Prostate gland (tissue), 2 donors: ENCODE data around the gene ARHGEF12. TPM values are rescaled to one million over a fixed set of nuclear protein-coding genes. Genes with fewer than 3 reads are reported as not detected.

ENCODE experiments used
- DNase-seq: peaks from one replicate; pipeline ENCODE4 v3.0.0-alpha.2; 2019; ENCODE audit warnings: low spot score
- H3K27ac ChIP-seq, 2 donors: fragments of 200-600 bp; sonication (generic); 2 replicates each; pipeline ENCODE4 v1.5.1; 2017 to 2019
- H3K27me3 ChIP-seq: fragments of 200-600 bp; sonication (generic); replicated peaks from 2 replicates; pipeline ENCODE4 v1.5.1; 2019; ENCODE audit not compliant: insufficient read depth
- H3K36me3 ChIP-seq, 2 donors: fragments of 200-600 bp; sonication (generic); 1 replicate in 1 of 2; 2 replicates in 1 of 2; pipeline versions ENCODE4 v1.5.1 to v1.8.1; 2017 to 2019
- H3K4me1 ChIP-seq: fragments of 200-600 bp; sonication (generic); replicated peaks from 2 replicates; pipeline ENCODE4 v1.5.1; 2019
- H3K4me3 ChIP-seq, 2 donors: fragments of 200-600 bp; sonication (generic); 2 replicates each; pipeline ENCODE4 v1.5.1; 2017 to 2019
- H3K9me3 ChIP-seq: fragments of 200-600 bp; sonication (generic); 2 replicates; pipeline ENCODE4 v1.5.1; 2017
- CTCF ChIP-seq, 4 experiments: fragments of 200-600 bp in 2 of 4; fragments of 450-650 bp in 2 of 4; sonication (generic) in 2 of 4; IDR thresholded peaks; 1 replicate in 3 of 4; 2 replicates in 1 of 4; pipeline ENCODE4 v1.5.1; 2016 to 2019; ENCODE audit warnings: antibody characterized with exemption in 4 of 4, mild to moderate bottlenecking in 2 of 4, moderate library complexity in 2 of 4
- POLR2A ChIP-seq: fragments of 450-650 bp; IDR thresholded peaks from one replicate; pipeline ENCODE4 v1.6.1; 2016; ENCODE audit warnings: antibody characterized with exemption, mild to moderate bottlenecking
- POLR2AphosphoS5 ChIP-seq: sonication (generic); formaldehyde crosslinking; IDR thresholded peaks from one replicate; pipeline ENCODE4 v1.6.1; 2017; ENCODE audit warnings: antibody characterized with exemption
- WGBS: methylation state at CpG from one replicate; pipeline ENCODE4 v1.1.5; 2018; 5-methylcytosine and 5-hydroxymethylcytosine counted together
- intact Hi-C: fragments of 100-400 bp; cut with DNase I; formaldehyde crosslinking; loops from one replicate; pipeline ENCODE4 v1.14.2; 2022
- total RNA-seq, 2 donors: library from RNA; depleted of rRNA; stranded (reverse); fragments of >200 nt; gene quantifications; one replicate each; pipeline ENCODE4 v1.1.0, GENCODE V29; 2016

ARHGEF12 gene
- total RNA-seq, 2 donors from 2014 or later, result 86.2 to 96.5 TPM

GRCh38 chr11:120516461-120517389, 180.5 kb downstream of the ARHGEF12 start:
- Histone ChIP-seq H3K36me3 (no peaks in the 10 kb centered on the region), H3K27me3 (peaks cover 2% of the 10 kb centered on the region), H3K27ac (no peak overlapping the region), H3K4me3 (no peak overlapping the region), H3K9me3 (no peaks in the 10 kb centered on the region), H3K4me1 (no peaks in the 10 kb centered on the region)
- 56% methylated on average over 38 of the region's 39 CpGs for WGBS
- TF ChIP-seq POLR2AphosphoS5 (no peak), CTCF (IDR thresholded peaks at IDR 0.05) (no peak), POLR2A (no peak)
- intact Hi-C loops, result no loop called here
- DNase-seq, result no peak

- TF ChIP-seq POLR2AphosphoS5, result no peak
- no peak for TF ChIP-seq POLR2A
- no peak for TF ChIP-seq CTCF (IDR thresholded peaks at IDR 0.05)
- H3K9me3 ChIP-seq, result no peaks in the 10 kb centered on the region
- WGBS, result 52% methylated on average over 13 of the region's 13 CpGs
- no peaks in the 10 kb centered on the region for H3K36me3 ChIP-seq
- no peak for DNase-seq
- H3K27ac ChIP-seq, result no peak overlapping the region
- H3K4me3 ChIP-seq, result no peak overlapping the region
- H3K4me1 ChIP-seq, result no peaks in the 10 kb centered on the region
- intact Hi-C loops, result no loop called here
- peaks cover under 1% of the 10 kb centered on the region for H3K27me3 ChIP-seq
Observed at GRCh38 chr11:120517390-120517761, 181.2 kb downstream of the ARHGEF12 start.

GRCh38 chr11:120517801-120518291, 181.6 kb downstream of the ARHGEF12 start:
- 82% methylated on average over 7 of the region's 7 CpGs for WGBS
- Histone ChIP-seq H3K27me3 (no peaks in the 10 kb centered on the region), H3K4me3 (no peak overlapping the region), H3K36me3 (no peaks in the 10 kb centered on the region), H3K27ac (no peak overlapping the region), H3K4me1 (no peaks in the 10 kb centered on the region), H3K9me3 (no peaks in the 10 kb centered on the region)
- TF ChIP-seq CTCF (IDR thresholded peaks at IDR 0.05) (no peak), POLR2AphosphoS5 (no peak)
- intact Hi-C loops, result no loop called here
- DNase-seq, result no peak

- no peak overlapping the region for H3K27ac ChIP-seq
- intact Hi-C loops, result no loop called here
- 96% methylated on average over 7 of the region's 7 CpGs for WGBS
- no peaks in the 10 kb centered on the region for H3K27me3 ChIP-seq
- no peaks in the 10 kb centered on the region for H3K4me1 ChIP-seq
- TF ChIP-seq POLR2A (no peak), CTCF (IDR thresholded peaks at IDR 0.05) (no peak)
- DNase-seq, result no peak
- no peaks in the 10 kb centered on the region for H3K36me3 ChIP-seq
- H3K9me3 ChIP-seq, result no peaks in the 10 kb centered on the region
- no peak overlapping the region for H3K4me3 ChIP-seq
Observed at GRCh38 chr11:120518356-120518755, 182.1 kb downstream of the ARHGEF12 start.

GRCh38 chr11:120519474-120519873, 183.3 kb downstream of the ARHGEF12 start:
- 95% methylated on average over 3 of the region's 3 CpGs for WGBS
- Histone ChIP-seq H3K9me3 (no peaks in the 10 kb centered on the region), H3K4me1 (no peaks in the 10 kb centered on the region), H3K27ac (no peak overlapping the region), H3K36me3 (no peaks in the 10 kb centered on the region), H3K27me3 (no peaks in the 10 kb centered on the region), H3K4me3 (no peak overlapping the region)
- no peak for DNase-seq
- intact Hi-C loops, result no loop called here
- TF ChIP-seq CTCF (IDR thresholded peaks at IDR 0.05) (no peak), POLR2A (no peak), POLR2AphosphoS5 (no peak)
